ENCODE data around the gene TMEM217.

TMEM217 gene

GRCh38 chr6:37243816-37244370, 14.1 kb downstream of the TMEM217 start:
- no peak for DNase-seq (ENCODE audit: low read depth)

GRCh38 chr6:37243131-37243815, 14.7 kb downstream of the TMEM217 start:
- DNase-seq (ENCODE audit: low read depth), result peak; percentile 6

- DNase-seq (ENCODE audit: low read depth), result peak; percentile 99
Observed at GRCh38 chr6:37242429-37243052, 15.4 kb downstream of the TMEM217 start.

- DNase-seq (ENCODE audit: low read depth), result peak; percentile 12
Observed at GRCh38 chr6:37241775-37242428, 16.0 kb downstream of the TMEM217 start.

- no peak for DNase-seq (ENCODE audit: low read depth)
Observed at GRCh38 chr6:37241131-37241530, 16.8 kb downstream of the TMEM217 start.

- peak; percentile 97 for DNase-seq (ENCODE audit: low read depth)
Observed at GRCh38 chr6:37239950-37240713, 17.8 kb downstream of the TMEM217 start.

- DNase-seq (ENCODE audit: low read depth), result peak; percentile 40
Observed at GRCh38 chr6:37239526-37239925, 18.4 kb downstream of the TMEM217 start.

- DNase-seq (ENCODE audit: low read depth), result no peak
Observed at GRCh38 chr6:37238381-37238780, 19.6 kb downstream of the TMEM217 start.

- no peak for DNase-seq (ENCODE audit: low read depth)
Observed at GRCh38 chr6:37237789-37238188, 20.2 kb downstream of the TMEM217 start.

GRCh38 chr6:37236921-37237320, 21.0 kb downstream of the TMEM217 start:
- peak; percentile 51 for DNase-seq (ENCODE audit: low read depth)

GRCh38 chr6:37233541-37233940, 24.4 kb downstream of the TMEM217 start:
- DNase-seq (ENCODE audit: low read depth), result no peak

- DNase-seq (ENCODE audit: low read depth), result no peak
Observed at GRCh38 chr6:37232430-37233017, 25.4 kb downstream of the TMEM217 start.

- DNase-seq (ENCODE audit: low read depth), result no peak
Observed at GRCh38 chr6:37230104-37230503, 27.8 kb downstream of the TMEM217 start.

- no peak for DNase-seq (ENCODE audit: low read depth)
Observed at GRCh38 chr6:37225350-37226169, 32.4 kb downstream of the TMEM217 start.

- DNase-seq (ENCODE audit: low read depth), result no peak
Observed at GRCh38 chr6:37222992-37223391, 35.0 kb downstream of the TMEM217 start.

- DNase-seq (ENCODE audit: low read depth), result peak; percentile 93
Observed at GRCh38 chr6:37222125-37222967, 35.6 kb downstream of the TMEM217 start.

- DNase-seq (ENCODE audit: low read depth), result no peak
Observed at GRCh38 chr6:37221585-37222124, 36.3 kb downstream of the TMEM217 start.

GRCh38 chr6:37218511-37218910, 39.4 kb downstream of the TMEM217 start:
- DNase-seq (ENCODE audit: low read depth), result no peak

- no peak for DNase-seq (ENCODE audit: low read depth)
Observed at GRCh38 chr6:37218061-37218460, 39.9 kb downstream of the TMEM217 start.

GRCh38 chr6:37212268-37212667, 45.7 kb downstream of the TMEM217 start:
- no peak for DNase-seq (ENCODE audit: low read depth)
